ENCODE measurements around the gene PANX2. TPM values are rescaled to one million over a fixed set of nuclear protein-coding genes. Genes with fewer than 3 reads are reported as not detected.

PANX2 gene
- total and polyA plus RNA-seq, 4 donors = 0.39 to 14.8 (median 1.5) TPM

- no peak for DNase-seq (ENCODE audit: low spot score)
- no peak overlapping the region for H3K9ac ChIP-seq (ENCODE audit: low read depth in 1 of 2, low read length in 2 of 2)
- H3K4me1 ChIP-seq (ENCODE audit: control insufficient read depth in 4 of 4, insufficient read depth in 4 of 4, low read length in 3 of 4) = peaks cover 28 to 61% (median 45%) of the 10 kb centered on the region in 4 donors
- H3K9me3 ChIP-seq (ENCODE audit: control insufficient read depth in 4 of 4, low read length in 3 of 4) = no peaks in the 10 kb centered on the region
- no peaks in the 10 kb centered on the region for H3K27me3 ChIP-seq (ENCODE audit: control insufficient read depth in 4 of 4, insufficient read depth in 4 of 4, low read length in 3 of 4)
- H3K36me3 ChIP-seq (ENCODE audit: control insufficient read depth in 4 of 4, insufficient read depth in 3 of 4, low read depth in 1 of 4, low read length in 3 of 4) = peaks cover 0 to 8% (median 0%) of the 10 kb centered on the region in 4 donors
- 96% methylated on average over 11 of the region's 11 CpGs for WGBS
- TF ChIP-seq HNF4G (IDR thresholded peaks at IDR 0.05) = no peak
- TF ChIP-seq EGR1 (IDR thresholded peaks at IDR 0.05; ENCODE audit: low read depth in 2 of 2) = no peak
- TF ChIP-seq YY1 (IDR thresholded peaks at IDR 0.05) = no peak
- no peak for TF ChIP-seq RXRA (IDR thresholded peaks at IDR 0.05)
- H3K27ac ChIP-seq (ENCODE audit: low read depth in 1 of 2, low read length in 2 of 2) = no peak overlapping the region
- H3K4me3 ChIP-seq (ENCODE audit: low read depth in 1 of 3, low read length in 3 of 3) = no peak overlapping the region
Measured at GRCh38 chr22:50188356-50188755, 17.8 kb downstream of the PANX2 start.

DNA sequence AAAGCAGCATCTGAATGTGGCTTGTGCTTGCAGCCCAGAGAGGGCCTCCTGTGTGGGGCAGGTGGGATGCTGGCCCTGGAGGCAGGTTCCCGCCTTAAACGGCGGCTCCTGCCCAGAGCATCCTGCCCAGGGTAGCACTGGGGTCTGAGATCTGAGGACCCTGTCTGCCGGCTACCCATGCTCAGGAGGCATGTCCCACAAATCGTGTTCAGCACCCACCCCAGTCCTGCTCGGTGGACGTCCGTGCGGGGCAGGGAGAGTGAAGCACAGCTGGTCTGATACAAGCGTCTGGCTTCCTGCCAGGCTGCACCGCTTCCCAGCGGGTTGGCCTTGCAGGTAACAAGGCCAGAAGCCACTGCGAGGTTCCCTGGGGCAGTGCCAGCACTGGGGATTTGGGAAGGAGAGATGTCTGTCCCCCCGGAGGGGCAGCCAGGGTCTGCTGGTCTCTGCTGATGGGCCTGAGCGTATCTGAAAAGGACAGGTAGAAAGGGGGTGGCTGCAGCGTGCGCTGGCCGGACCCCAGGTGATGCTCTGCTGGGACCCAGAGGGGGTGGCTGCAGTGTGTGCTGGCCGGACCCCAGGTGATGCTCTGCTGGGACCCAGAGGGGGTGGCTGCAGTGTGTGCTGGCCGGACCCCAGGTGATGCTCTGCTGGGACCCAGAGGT, 18.8 kb downstream of the PANX2 start:
- no peaks in the 10 kb centered on the region for H3K9me3 ChIP-seq (ENCODE audit: control insufficient read depth in 4 of 4, low read length in 3 of 4)
- H3K4me3 ChIP-seq (ENCODE audit: low read depth in 1 of 3, low read length in 3 of 3) = no peak overlapping the region
- H3K36me3 ChIP-seq (ENCODE audit: control insufficient read depth in 4 of 4, insufficient read depth in 3 of 4, low read depth in 1 of 4, low read length in 3 of 4) = peaks cover 0 to 17% (median 0%) of the 10 kb centered on the region in 4 donors
- no peak for DNase-seq (ENCODE audit: low spot score)
- H3K9ac ChIP-seq (ENCODE audit: low read depth in 1 of 2, low read length in 2 of 2) = no peak overlapping the region
- H3K4me1 ChIP-seq (ENCODE audit: control insufficient read depth in 4 of 4, insufficient read depth in 4 of 4, low read length in 3 of 4) = peaks cover 24 to 65% (median 53%) of the 10 kb centered on the region in 4 donors
- TF ChIP-seq FOXA2 (IDR thresholded peaks at IDR 0.05) = no peak
- no peak for TF ChIP-seq HNF4A (conservative IDR thresholded peaks at IDR 0.05)
- no peak for TF ChIP-seq EGR1 (IDR thresholded peaks at IDR 0.05; ENCODE audit: low read depth in 2 of 2)
- no peak for TF ChIP-seq CTCF (IDR thresholded peaks at IDR 0.05; ENCODE audit: low read depth, low read length, missing input control)
- no peak for TF ChIP-seq SP1 (IDR thresholded peaks at IDR 0.05)
- TF ChIP-seq, protein P1, sequence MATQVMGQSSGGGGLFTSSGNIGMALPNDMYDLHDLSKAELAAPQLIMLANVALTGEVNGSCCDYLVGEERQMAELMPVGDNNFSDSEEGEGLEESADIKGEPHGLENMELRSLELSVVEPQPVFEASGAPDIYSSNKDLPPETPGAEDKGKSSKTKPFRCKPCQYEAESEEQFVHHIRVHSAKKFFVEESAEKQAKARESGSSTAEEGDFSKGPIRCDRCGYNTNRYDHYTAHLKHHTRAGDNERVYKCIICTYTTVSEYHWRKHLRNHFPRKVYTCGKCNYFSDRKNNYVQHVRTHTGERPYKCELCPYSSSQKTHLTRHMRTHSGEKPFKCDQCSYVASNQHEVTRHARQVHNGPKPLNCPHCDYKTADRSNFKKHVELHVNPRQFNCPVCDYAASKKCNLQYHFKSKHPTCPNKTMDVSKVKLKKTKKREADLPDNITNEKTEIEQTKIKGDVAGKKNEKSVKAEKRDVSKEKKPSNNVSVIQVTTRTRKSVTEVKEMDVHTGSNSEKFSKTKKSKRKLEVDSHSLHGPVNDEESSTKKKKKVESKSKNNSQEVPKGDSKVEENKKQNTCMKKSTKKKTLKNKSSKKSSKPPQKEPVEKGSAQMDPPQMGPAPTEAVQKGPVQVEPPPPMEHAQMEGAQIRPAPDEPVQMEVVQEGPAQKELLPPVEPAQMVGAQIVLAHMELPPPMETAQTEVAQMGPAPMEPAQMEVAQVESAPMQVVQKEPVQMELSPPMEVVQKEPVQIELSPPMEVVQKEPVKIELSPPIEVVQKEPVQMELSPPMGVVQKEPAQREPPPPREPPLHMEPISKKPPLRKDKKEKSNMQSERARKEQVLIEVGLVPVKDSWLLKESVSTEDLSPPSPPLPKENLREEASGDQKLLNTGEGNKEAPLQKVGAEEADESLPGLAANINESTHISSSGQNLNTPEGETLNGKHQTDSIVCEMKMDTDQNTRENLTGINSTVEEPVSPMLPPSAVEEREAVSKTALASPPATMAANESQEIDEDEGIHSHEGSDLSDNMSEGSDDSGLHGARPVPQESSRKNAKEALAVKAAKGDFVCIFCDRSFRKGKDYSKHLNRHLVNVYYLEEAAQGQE (IDR thresholded peaks at IDR 0.05) = no peak
- TF ChIP-seq TAF1 (conservative IDR thresholded peaks at IDR 0.05) = no peak
- TF ChIP-seq RXRA (IDR thresholded peaks at IDR 0.05) = no peak
- no peak for TF ChIP-seq FOXA1 (IDR thresholded peaks at IDR 0.05)
- no peak for TF ChIP-seq JUND (IDR thresholded peaks at IDR 0.05)
- no peak for TF ChIP-seq NR2F2 (IDR thresholded peaks at IDR 0.05)
- no peak for TF ChIP-seq RAD21 (IDR thresholded peaks at IDR 0.05)
- WGBS = 69% methylated on average over 20 of the region's 20 CpGs
- H3K27ac ChIP-seq (ENCODE audit: low read depth in 1 of 2, low read length in 2 of 2) = peak overlapping the region; percentile 87 to 90
- no peaks in the 10 kb centered on the region for H3K27me3 ChIP-seq (ENCODE audit: control insufficient read depth in 4 of 4, insufficient read depth in 4 of 4, low read length in 3 of 4)

GRCh38 chr22:50189849-50190181, 19.3 kb downstream of the PANX2 start:
- WGBS = 47% methylated on average over 4 of the region's 4 CpGs
- Histone ChIP-seq H3K27me3 (ENCODE audit: control insufficient read depth in 4 of 4, insufficient read depth in 4 of 4, low read length in 3 of 4) (no peaks in the 10 kb centered on the region), H3K4me1 (ENCODE audit: control insufficient read depth in 4 of 4, insufficient read depth in 4 of 4, low read length in 3 of 4) (peaks cover 27 to 70% (median 56%) of the 10 kb centered on the region in 4 donors), H3K4me3 (ENCODE audit: low read depth in 1 of 3, low read length in 3 of 3) (peak overlapping the region in 1 of 3 donors; percentile 51), H3K9me3 (ENCODE audit: control insufficient read depth in 4 of 4, low read length in 3 of 4) (no peaks in the 10 kb centered on the region), H3K27ac (ENCODE audit: low read depth in 1 of 2, low read length in 2 of 2) (peak overlapping the region; percentile 87 to 90), H3K9ac (ENCODE audit: low read depth in 1 of 2, low read length in 2 of 2) (no peak overlapping the region), H3K36me3 (ENCODE audit: control insufficient read depth in 4 of 4, insufficient read depth in 3 of 4, low read depth in 1 of 4, low read length in 3 of 4) (peaks cover 0 to 20% (median 0%) of the 10 kb centered on the region in 4 donors)
- no peak for DNase-seq (ENCODE audit: low spot score)
- TF ChIP-seq YY1 (IDR thresholded peaks at IDR 0.05) (no peak), RXRA (IDR thresholded peaks at IDR 0.05) (no peak), GABPA (IDR thresholded peaks at IDR 0.05 in 1 of 2, conservative IDR thresholded peaks at IDR 0.05 in 1 of 2) (no peak), FOXA1 (IDR thresholded peaks at IDR 0.05) (no peak), TAF1 (conservative IDR thresholded peaks at IDR 0.05) (no peak), HNF4A (conservative IDR thresholded peaks at IDR 0.05) (no peak), SP1 (IDR thresholded peaks at IDR 0.05) (no peak), RAD21 (IDR thresholded peaks at IDR 0.05) (no peak), ATF3 (IDR thresholded peaks at IDR 0.05) (no peak), EGR1 (IDR thresholded peaks at IDR 0.05; ENCODE audit: low read depth in 2 of 2) (no peak), ZBTB33 (IDR thresholded peaks at IDR 0.05) (no peak), NR2F2 (IDR thresholded peaks at IDR 0.05) (no peak)
- TF ChIP-seq, protein P2, sequence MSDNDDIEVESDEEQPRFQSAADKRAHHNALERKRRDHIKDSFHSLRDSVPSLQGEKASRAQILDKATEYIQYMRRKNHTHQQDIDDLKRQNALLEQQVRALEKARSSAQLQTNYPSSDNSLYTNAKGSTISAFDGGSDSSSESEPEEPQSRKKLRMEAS (IDR thresholded peaks at IDR 0.05) = no peak
